K562 (cell line): ENCODE data around the gene RAI14. TPM values are rescaled to one million over a fixed set of nuclear protein-coding genes. Genes with fewer than 3 reads are reported as not detected.

Experiments
- ATAC-seq: fragments of 200-7000 bp; cut with Tn5 transposase; 3 replicates; pipeline ENCODE4 v1.9.1; 2020; ENCODE audit warnings: moderate library complexity
- BruUV-seq: library from RNA; stranded (reverse); fragments of 400-500 nt; replicated peaks from 2 replicates; lab custom pipeline; 2021; lab: Mats Ljungman, UMichigan
- CTCF ChIA-PET: fragments of 300-600 bp; formaldehyde crosslinking; extraction: SDS; loops from one replicate; lab custom pipeline; 2021; ENCODE audit warnings: low intra/inter-chr PET ratio; lab: Yijun Ruan, JAX
- POLR2A ChIA-PET: fragments of 300-600, 350-650 bp; sonication (Branson Sonifier 250); formaldehyde crosslinking; extraction: SDS; loops from one replicate; lab custom pipeline; 2021; ENCODE audit warnings: antibody characterized with exemption, inconsistent platforms; lab: Yijun Ruan, JAX
- DNase-seq, 4 experiments: peaks; one replicate each; pipeline versions ENCODE4 v3.0.0 to v3.0.0-alpha.2; 2011 to 2018; ENCODE audit warnings: low spot score in 3 of 4, mixed read lengths in 3 of 4; ENCODE audit errors: extremely low read depth in 1 of 4
- FAIRE-seq: peaks from 2 replicates; lab custom pipeline; 2011; peaks lifted over from hg19 to GRCh38; lab: Jason Lieb, UNC
- H2AFZ ChIP-seq: 2 replicates; pipeline ENCODE4 v1.6.0; 2011; ENCODE audit warnings: low read depth, low read length, control low read depth, inconsistent platforms
- H3K27ac ChIP-seq: fragments of 200-600 bp; 3 replicates; pipeline ENCODE4 v1.8.0; 2011; ENCODE audit warnings: low read depth, mild to moderate bottlenecking, control low read depth, inconsistent platforms, low read length, moderate library complexity, mixed read lengths; ENCODE audit errors: extremely low read depth
- H3K27me3 ChIP-seq, 2 experiments: fragments of 300-600 bp in 1 of 2; 2 replicates in 1 of 2; 3 replicates in 1 of 2; pipeline versions ENCODE4 v1.6.0 to v1.8.0; 2011; ENCODE audit warnings: inconsistent platforms in 2 of 2, low read length in 2 of 2, mild to moderate bottlenecking in 1 of 2, mixed read lengths in 1 of 2, moderate library complexity in 1 of 2; ENCODE audit not compliant: control insufficient read depth in 2 of 2, insufficient read depth in 2 of 2
- H3K36me3 ChIP-seq: fragments of 300-600 bp; 3 replicates; pipeline ENCODE4 v1.8.0; 2011; ENCODE audit warnings: mild to moderate bottlenecking, low read length, inconsistent platforms; ENCODE audit not compliant: control insufficient read depth, insufficient read depth
- H3K4me1 ChIP-seq, 2 experiments: fragments of 200-600 bp in 1 of 2; replicated peaks in 1 of 2; 2 replicates in 1 of 2; 3 replicates in 1 of 2; pipeline versions ENCODE4 v1.5.1 to v1.8.0; 2011; ENCODE audit warnings: inconsistent platforms in 2 of 2, low read length in 2 of 2, mild to moderate bottlenecking in 1 of 2, mixed read lengths in 1 of 2, moderate library complexity in 1 of 2; ENCODE audit not compliant: control insufficient read depth in 2 of 2, insufficient read depth in 2 of 2
- H3K4me2 ChIP-seq: 2 replicates; pipeline ENCODE4 v1.6.1; 2011; ENCODE audit warnings: low read length, control low read depth, inconsistent platforms, mixed read lengths; ENCODE audit not compliant: insufficient read depth
- H3K4me3 ChIP-seq: fragments of 200-600 bp; sonication (generic), shearing (Covaris generic); 2 replicates; pipeline ENCODE4 v1.5.1; 2016; ENCODE audit warnings: control low read depth, inconsistent platforms
- H3K79me2 ChIP-seq: fragments of 200-600 bp; 3 replicates; pipeline ENCODE4 v1.8.0; 2011; ENCODE audit warnings: low read length, inconsistent platforms; ENCODE audit not compliant: control insufficient read depth, insufficient read depth
- H3K9ac ChIP-seq, 2 experiments: 2 replicates each; pipeline versions ENCODE4 v1.6.0 to v1.6.1; 2011; ENCODE audit warnings: low read depth in 2 of 2, low read length in 2 of 2, control low read depth in 1 of 2, inconsistent platforms in 1 of 2, mild to moderate bottlenecking in 1 of 2, mixed read lengths in 1 of 2; ENCODE audit not compliant: insufficient read depth in 1 of 2
- H3K9me1 ChIP-seq: one replicate; pipeline ENCODE4 v1.6.0; 2011; ENCODE audit warnings: inconsistent platforms, mild to moderate bottlenecking, low read length, moderate library complexity; ENCODE audit not compliant: control insufficient read depth, insufficient read depth
- H3K9me3 ChIP-seq: replicated peaks from 2 replicates; pipeline ENCODE4 v1.5.1; 2011; ENCODE audit warnings: low read depth, low read length, inconsistent platforms; ENCODE audit not compliant: control insufficient read depth, insufficient read depth
- H4K20me1 ChIP-seq: replicated peaks from 2 replicates; pipeline ENCODE4 v1.6.1; 2011; ENCODE audit warnings: low read length, inconsistent platforms, mixed read lengths; ENCODE audit not compliant: control insufficient read depth, insufficient read depth
- ZNF197 ChIP-seq: fragments of 200-800 bp; sonication (Bioruptor generic); IDR thresholded peaks from 2 replicates; pipeline ENCODE4 v1.6.1; 2016; ENCODE audit warnings: low read depth, missing genetic modification characterization, missing compliant biosample characterization
- WGBS: fragments of 100-300 bp; shearing (Covaris generic); methylation state at CpG from one replicate; pipeline ENCODE4 v1.1.6; 2016; ENCODE audit warnings: low coverage, mixed read lengths; ENCODE audit not compliant: insufficient coverage; ENCODE audit errors: missing lambda C conversion rate; 5-methylcytosine and 5-hydroxymethylcytosine counted together
- in situ Hi-C: fragments of 300-500 bp; cut with MboI; formaldehyde crosslinking; loops from 4 replicates; pipeline ENCODE4 v1.15.0; 2018; ENCODE audit warnings: inconsistent platforms, mixed read lengths
- intact Hi-C: fragments of 100-400 bp; cut with micrococcal nuclease; formaldehyde crosslinking; loops from 2 replicates; pipeline ENCODE4 v1.14.2; 2022
- polyA plus RNA-seq, 8 experiments: library from polyadenylated mRNA; depleted of rRNA in 4 of 8; stranded (reverse) in 5 of 8; unstranded in 3 of 8; fragments of >200 nt; fragmentation: Nextera tagmentation in 2 of 8; fragmentation: Illumina TruSeq in 1 of 8; extraction: Ambion mirVana in 2 of 8; extraction: Trizol in 1 of 8; gene quantifications; 2 replicates each; pipeline versions ENCODE4 v1.2.1 to v1.2.3, GENCODE V29; 2011 to 2014; ENCODE audit warnings: inconsistent platforms in 1 of 8, missing spikeins in 1 of 8
- total RNA-seq, 7 experiments: library from RNA; depleted of rRNA in 6 of 7; stranded (reverse); fragments of >200 nt in 6 of 7; fragmentation: Illumina TruSeq in 2 of 7; extraction: Trizol in 2 of 7; gene quantifications; 2 replicates each; pipeline versions ENCODE4 v1.2.1 to v1.2.3, GENCODE V29; 2011 to 2021; ENCODE audit warnings: low replicate concordance in 1 of 7
- TF ChIP-seq, protein P1 (sequence below), 2 experiments: IDR thresholded peaks in 1 of 2; conservative IDR thresholded peaks in 1 of 2; 2 replicates each; pipeline ENCODE4 v1.6.1; 2016; ENCODE audit warnings: low read depth in 2 of 2, mild to moderate bottlenecking in 1 of 2, missing compliant biosample characterization in 1 of 2, missing genetic modification characterization in 1 of 2, moderate library complexity in 1 of 2

The RAI14 gene
- total and polyA plus RNA-seq, 9 of the 15 experiments (the other 6 are each of a cell fraction or from before 2014, with no cell fraction given), result 11.3 to 82.5 (median 34.8) TPM

- in situ Hi-C loops, result no loop called here
- no peak for ATAC-seq
- peaks cover 6 to 9% of the 10 kb centered on the region in 2 experiments; a peak in 3 of 5 replicates for H3K4me1 ChIP-seq
- H3K79me2 ChIP-seq, result no peaks in the 10 kb centered on the region
- TF ChIP-seq ZNF197, result no peak
- TF ChIP-seq, protein P1, sequence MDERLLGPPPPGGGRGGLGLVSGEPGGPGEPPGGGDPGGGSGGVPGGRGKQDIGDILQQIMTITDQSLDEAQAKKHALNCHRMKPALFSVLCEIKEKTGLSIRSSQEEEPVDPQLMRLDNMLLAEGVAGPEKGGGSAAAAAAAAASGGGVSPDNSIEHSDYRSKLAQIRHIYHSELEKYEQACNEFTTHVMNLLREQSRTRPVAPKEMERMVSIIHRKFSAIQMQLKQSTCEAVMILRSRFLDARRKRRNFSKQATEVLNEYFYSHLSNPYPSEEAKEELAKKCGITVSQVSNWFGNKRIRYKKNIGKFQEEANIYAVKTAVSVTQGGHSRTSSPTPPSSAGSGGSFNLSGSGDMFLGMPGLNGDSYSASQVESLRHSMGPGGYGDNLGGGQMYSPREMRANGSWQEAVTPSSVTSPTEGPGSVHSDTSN (CRISPR knock-in tag; IDR thresholded peaks at IDR 0.05; ENCODE audit: low read depth), result no peak
- TF ChIP-seq, protein P1 (tag; conservative IDR thresholded peaks at IDR 0.05; ENCODE audit: low read depth), result peak; percentile 43; the same call in 1 of the 2 replicates
- TF ChIP-seq, all 486 proteins: peak for 1
- H3K9ac ChIP-seq, result no peak overlapping the region
- no peaks in the 10 kb centered on the region for H4K20me1 ChIP-seq
- no peak overlapping the region for H2AFZ ChIP-seq
- no peaks in the 10 kb centered on the region for H3K27me3 ChIP-seq
- CTCF ChIA-PET, result no interaction called here
- WGBS, result 87% methylated on average over 19 of the region's 19 CpGs
- DNase-seq (no peak), FAIRE-seq (no peak)
- H3K27ac ChIP-seq, result no peak overlapping the region
- BruUV-seq, result no TSS peak
- no peak overlapping the region for H3K4me2 ChIP-seq
- POLR2A ChIA-PET, result interaction anchor here (0.6 to 1.5 kb wide), 4 partner anchors 11 to 146 kb away, joined by 3 to 5 read pairs (median 4); no protein-coding TSS in a partner anchor
- peaks cover 3% of the 10 kb centered on the region; the same call in 1 of the 3 replicates for H3K36me3 ChIP-seq
- H3K4me3 ChIP-seq, result no peak overlapping the region
- intact Hi-C loops, result no loop called here
- H3K9me3 ChIP-seq, result no peaks in the 10 kb centered on the region
- no peaks in the 10 kb centered on the region for H3K9me1 ChIP-seq
Measured at GRCh38 chr5:34735491-34736426, 79.6 kb downstream of the RAI14 start.
